Stimulated activated CD4-positive, alpha-beta T cell treated with anti-CD3 and anti-CD28 coated beads, TNF-alpha, amount 100 ng/mL, for 24 hours (primary cell): ENCODE data around the gene GCK.

Experiments
- DNase-seq, 3 experiments: peaks; one replicate each; pipeline ENCODE4 v3.0.0-alpha.2; 2020; ENCODE audit warnings: low read depth in 3 of 3

Gene GCK

GRCh38 chr7:44103923-44104859 is 85.0 kb downstream of the GCK start, which contains the start of gene AEBP1:
Gene AEBP1 (plus strand): TSS chr7:44104345. CDS start chr7:44104666, 321 bp downstream.
- DNase-seq, result no peak

- DNase-seq, result no peak
These were observed 85.7 kb downstream of the GCK start for GRCh38 chr7:44103566-44103922.

DNA sequence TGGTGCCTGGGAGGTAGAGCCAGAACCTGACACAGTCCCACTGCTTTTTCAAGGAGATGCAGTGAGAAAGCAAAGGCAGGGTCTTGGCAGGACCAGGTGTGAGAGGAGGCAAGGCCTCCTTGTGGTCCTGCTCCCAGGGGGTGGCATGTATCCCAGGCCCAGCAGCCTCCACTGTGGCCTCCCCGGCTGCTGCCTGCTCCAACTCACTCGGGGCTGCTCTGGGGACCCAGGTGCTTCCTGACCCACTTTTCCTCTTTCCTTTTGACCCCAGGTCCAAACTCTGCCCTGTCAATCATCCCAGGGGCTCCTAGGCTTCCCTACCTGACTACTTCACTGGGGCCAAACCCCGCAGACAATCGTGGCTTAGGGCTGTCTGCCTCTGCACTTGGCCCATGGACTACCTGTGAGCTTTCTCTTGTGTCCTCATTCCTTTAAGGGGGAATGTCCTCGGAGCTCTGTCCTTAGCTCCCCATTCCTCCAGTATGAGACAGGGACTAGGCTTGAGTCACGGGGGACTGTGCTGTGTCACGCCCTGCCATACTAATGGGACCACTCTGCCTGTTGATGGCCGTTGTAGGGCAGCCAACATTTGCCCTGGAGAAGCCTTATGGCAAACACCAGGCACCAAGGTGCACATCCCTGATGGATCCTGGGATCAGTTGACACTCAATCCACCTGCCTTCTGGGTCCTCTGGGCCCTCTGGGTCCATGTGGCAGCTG is 86.2 kb downstream of the GCK start:
- no peak for DNase-seq

DNA sequence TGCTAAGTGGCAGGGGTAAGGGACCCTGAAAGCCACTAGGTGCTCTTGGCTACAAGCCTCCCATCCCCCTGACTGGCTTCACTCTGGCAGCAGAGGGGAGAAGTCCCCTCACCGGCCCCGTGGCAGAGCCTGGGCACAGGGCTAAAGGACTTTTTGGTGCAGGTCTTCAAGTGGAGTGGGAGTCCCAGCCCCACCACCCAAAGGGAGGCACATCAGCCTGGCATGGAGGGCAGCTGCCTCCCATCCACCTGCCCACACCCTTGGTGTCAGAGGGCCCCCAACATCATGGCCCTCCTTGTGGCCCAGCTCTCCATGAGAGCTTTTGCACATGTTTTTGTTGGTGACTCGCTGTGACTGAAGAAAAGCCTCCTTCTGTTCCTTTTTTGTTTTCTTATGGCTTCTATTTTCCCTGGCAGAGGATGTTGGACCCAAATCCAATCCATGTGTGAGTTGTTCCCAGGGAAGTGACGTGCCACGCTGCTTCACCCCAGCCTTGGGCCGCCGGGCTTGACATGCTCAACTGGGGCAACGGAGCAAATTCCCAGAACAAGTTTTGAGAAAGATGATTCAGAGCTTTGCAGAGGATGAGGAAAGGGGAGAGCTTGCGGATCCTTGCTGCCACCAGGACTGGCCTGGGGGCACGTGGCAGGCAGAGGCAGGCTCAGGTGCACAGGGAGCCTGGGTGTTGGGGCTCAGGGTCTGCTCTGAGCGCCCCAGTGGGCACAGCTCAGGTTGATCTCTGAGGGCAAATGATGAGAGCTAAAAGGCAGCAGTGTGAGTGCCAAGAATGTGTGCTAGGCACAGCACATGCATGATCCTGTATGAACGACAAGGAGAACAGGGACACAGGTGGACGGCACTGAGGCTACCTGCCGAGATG is 87.0 kb downstream of the GCK start:
- no peak for DNase-seq

- DNase-seq, result no peak
These were observed 87.8 kb downstream of the GCK start for GRCh38 chr7:44101303-44101965.

DNA sequence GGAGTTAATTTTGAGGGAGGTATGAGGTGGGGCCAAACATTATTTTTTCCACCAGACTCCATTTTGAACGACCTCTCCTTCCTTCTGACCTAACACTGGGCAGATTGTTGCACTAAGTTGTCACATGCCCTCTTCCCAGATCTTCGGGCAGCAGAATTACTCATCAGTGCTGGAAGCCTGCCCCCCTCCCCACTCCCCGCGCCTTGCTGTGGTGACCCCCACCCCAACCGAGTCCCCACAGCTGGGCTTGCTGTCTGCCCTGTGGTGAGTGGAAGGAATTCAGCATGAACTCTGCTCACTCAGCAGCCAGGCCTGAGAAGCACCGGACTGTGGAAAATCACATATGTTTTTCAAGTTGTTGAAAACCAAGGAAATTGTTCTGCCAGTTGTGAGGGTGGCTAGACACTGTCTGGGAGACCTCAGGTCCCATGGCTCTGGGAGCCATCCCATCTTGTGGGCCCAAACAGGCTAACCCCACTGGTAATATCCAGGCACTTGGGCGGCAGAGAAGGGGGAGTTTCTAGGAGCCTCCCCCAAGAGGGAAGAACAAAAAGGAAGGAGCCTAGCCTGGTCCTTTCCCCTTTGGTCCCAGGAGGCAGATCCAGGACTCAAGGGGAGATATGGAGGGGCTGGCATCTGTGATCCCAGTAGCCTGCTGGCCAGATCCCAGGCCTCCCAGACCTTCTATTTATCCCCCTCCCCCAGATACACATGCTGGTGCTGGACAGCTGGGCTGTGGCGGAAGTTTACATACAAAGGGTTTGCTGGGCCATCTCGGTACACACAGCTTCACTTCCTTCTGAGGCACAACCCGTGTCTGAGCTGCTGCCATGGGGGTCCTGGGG is 88.6 kb downstream of the GCK start:
- no peak for DNase-seq

DNA sequence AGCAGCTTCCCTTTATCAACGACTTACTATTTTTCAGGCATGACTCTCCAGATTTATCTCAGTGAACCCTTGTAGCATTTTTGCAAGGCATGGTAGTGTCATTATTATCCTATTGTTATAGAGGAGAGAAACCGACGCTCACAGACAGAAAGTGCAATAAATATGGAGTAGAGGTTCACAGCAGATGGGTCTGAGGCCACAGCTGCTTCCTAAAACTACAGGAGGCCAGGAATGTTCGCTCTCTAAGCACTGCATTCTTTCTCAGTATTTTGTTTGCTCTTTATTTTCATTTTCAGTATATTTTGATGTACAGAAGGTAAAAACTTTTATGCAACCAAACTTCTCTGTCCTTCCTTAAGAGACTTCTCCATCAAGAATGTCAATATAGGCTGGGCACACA is 89.6 kb downstream of the GCK start:
- DNase-seq, result no peak

GRCh38 chr7:44098092-44099068 is 90.9 kb downstream of the GCK start:
- DNase-seq, result no peak

- no peak for DNase-seq
These were observed 91.9 kb downstream of the GCK start for GRCh38 chr7:44097064-44097932.

GRCh38 chr7:44096326-44096881 is 92.8 kb downstream of the GCK start:
- no peak for DNase-seq

GRCh38 chr7:44095781-44096180 is 93.5 kb downstream of the GCK start:
- DNase-seq, result no peak

GRCh38 chr7:44094883-44095592 is 94.2 kb downstream of the GCK start:
- no peak for DNase-seq

DNA sequence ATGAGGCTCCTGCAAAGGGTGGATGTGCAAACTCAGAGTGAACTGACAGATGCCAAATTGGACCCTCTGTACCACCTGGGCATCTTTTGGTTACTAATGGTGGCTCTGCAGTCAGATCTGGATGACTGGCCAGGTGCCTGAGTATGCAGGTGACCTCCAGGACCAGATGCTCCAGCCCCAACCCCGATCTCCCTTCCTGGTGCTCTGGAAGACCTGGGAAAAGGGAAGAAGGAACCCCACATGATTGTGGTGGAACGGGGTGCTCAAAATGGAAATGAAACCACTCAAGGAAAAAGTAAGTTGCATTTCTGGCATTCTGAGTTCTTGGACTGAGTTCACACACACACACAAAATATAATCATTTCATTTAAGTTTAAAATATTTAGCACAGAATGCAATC is 94.9 kb downstream of the GCK start:
- DNase-seq, result no peak
